ENCODE measurements around the gene GJB5. TPM values are rescaled to one million over a fixed set of nuclear protein-coding genes. Genes with fewer than 3 reads are reported as not detected.
A peak's percentile ranks its signal among the peaks of the same experiment; 100 is the strongest.

The GJB5 gene
- total RNA-seq, 1 experiment from 2014 or later: 18.1 TPM

- Histone ChIP-seq H3K4me1 (replicated peaks; ENCODE audit: insufficient read depth) (peaks cover 24% of the 10 kb centered on the region), H3K27ac (no peak overlapping the region), H3K9me2 (ENCODE audit: insufficient read depth) (no peaks in the 10 kb centered on the region), H3K36me3 (ENCODE audit: low read depth) (peaks cover 26% of the 10 kb centered on the region; the same call in 1 of the 2 replicates), H3K4me2 (no peak overlapping the region), H3K79me2 (ENCODE audit: low read depth) (peaks cover 45% of the 10 kb centered on the region), H2AFZ (no peak overlapping the region), H3K9me3 (ENCODE audit: insufficient read depth, low read depth) (no peaks in the 10 kb centered on the region), H3K27me3 (ENCODE audit: insufficient read depth, low read depth) (no peaks in the 10 kb centered on the region), H4K20me1 (ENCODE audit: insufficient read depth) (peaks cover 30% of the 10 kb centered on the region), H3K4me3 (no peak overlapping the region), H3F3A (ENCODE audit: insufficient read depth, low read depth) (peaks cover 50% of the 10 kb centered on the region)
- POLR2A ChIA-PET (ENCODE audit: unreplicated experiment): interaction anchor here (0.6 to 0.7 kb wide), 2 partner anchors 31 to 189 kb away, joined by 3 to 4 read pairs; no protein-coding TSS in a partner anchor
- DNase-seq: no peak
- intact Hi-C loops (cut with micrococcal nuclease; ENCODE audit: unreplicated experiment): loop anchor here (1.0 to 5.0 kb wide), 2 partner anchors 66 to 81 kb away; no protein-coding TSS in a partner anchor
- CTCF ChIA-PET: interaction anchor here (0.6 to 1.5 kb wide), 5 partner anchors 31 to 575 kb away, joined by 3 to 10 read pairs (median 4); partner anchors contain the start of genes GJB5 and SMIM12
- no peak for TF ChIP-seq CTCF (conservative IDR thresholded peaks at IDR 0.05)
- TF ChIP-seq EZH2 (IDR thresholded peaks at IDR 0.05; ENCODE audit: low read depth): no peak
- no TSS peak for BruUV-seq (replicated peaks)
These were observed 31.1 kb downstream of the GJB5 start for GRCh38 chr1:34785875-34786470.

GRCh38 chr1:34786521-34787325 lies 31.9 kb downstream of the GJB5 start:
- Histone ChIP-seq H3K27ac (no peak overlapping the region), H4K20me1 (ENCODE audit: insufficient read depth) (peaks cover 30% of the 10 kb centered on the region), H2AFZ (no peak overlapping the region), H3K4me1 (replicated peaks; ENCODE audit: insufficient read depth) (peaks cover 24% of the 10 kb centered on the region), H3K36me3 (ENCODE audit: low read depth) (peaks cover 26% of the 10 kb centered on the region; the same call in 1 of the 2 replicates), H3K27me3 (ENCODE audit: insufficient read depth, low read depth) (no peaks in the 10 kb centered on the region), H3K79me2 (ENCODE audit: low read depth) (peaks cover 38% of the 10 kb centered on the region), H3F3A (ENCODE audit: insufficient read depth, low read depth) (peaks cover 50% of the 10 kb centered on the region), H3K9me2 (ENCODE audit: insufficient read depth) (no peaks in the 10 kb centered on the region), H3K4me2 (no peak overlapping the region), H3K9me3 (ENCODE audit: insufficient read depth, low read depth) (no peaks in the 10 kb centered on the region), H3K4me3 (no peak overlapping the region)
- POLR2A ChIA-PET (ENCODE audit: unreplicated experiment): interaction anchor here (0.6 to 0.7 kb wide), 2 partner anchors 31 to 188 kb away, joined by 3 to 4 read pairs; no protein-coding TSS in a partner anchor
- TF ChIP-seq EZH2 (IDR thresholded peaks at IDR 0.05; ENCODE audit: low read depth): no peak
- peak; percentile 82 for TF ChIP-seq CTCF (conservative IDR thresholded peaks at IDR 0.05)
- peak; percentile 55 to 61 for DNase-seq
- no TSS peak for BruUV-seq (replicated peaks)
- CTCF ChIA-PET: interaction anchor here (0.6 to 1.5 kb wide), 5 partner anchors 32 to 77 kb away, joined by 3 to 10 read pairs (median 4); partner anchors contain the start of genes GJB5 and SMIM12
- intact Hi-C loops (cut with micrococcal nuclease; ENCODE audit: unreplicated experiment): loop anchor here (1.0 to 5.0 kb wide), 2 partner anchors 66 to 81 kb away; no protein-coding TSS in a partner anchor
